Gastroesophageal sphincter (tissue), 3 donors: ENCODE measurements around the gene PI4KB.
A peak's percentile ranks its signal among the peaks of the same experiment; 100 is the strongest.

Experiments used
- CTCF ChIP-seq, 4 experiments: fragments of 200-600 bp in 2 of 4; fragments of 450-650 bp in 2 of 4; sonication (generic) in 1 of 4; IDR thresholded peaks; one replicate each; pipeline ENCODE4 v1.5.1; 2017 to 2019; ENCODE audit warnings: antibody characterized with exemption in 4 of 4, mild to moderate bottlenecking in 2 of 4, moderate library complexity in 2 of 4
- POLR2A ChIP-seq, 2 donors: fragments of 450-650 bp; IDR thresholded peaks; one replicate each; pipeline ENCODE4 v1.6.1; 2017; ENCODE audit warnings: antibody characterized with exemption in 2 of 2, mild to moderate bottlenecking in 2 of 2, moderate library complexity in 1 of 2
- POLR2AphosphoS5 ChIP-seq: sonication (generic); formaldehyde crosslinking; IDR thresholded peaks from one replicate; pipeline ENCODE4 v1.6.1; 2017; ENCODE audit warnings: antibody characterized with exemption

- TF ChIP-seq POLR2AphosphoS5 (peak; percentile 93), CTCF (IDR thresholded peaks at IDR 0.05) (no peak), POLR2A (IDR thresholded peaks at IDR 0.05) (no peak)
Observed at GRCh38 chr1:151311589-151312331, 15.5 kb downstream of the PI4KB start.
